ENCODE measurements around the gene HCRTR1. TPM values are rescaled to one million over a fixed set of nuclear protein-coding genes. Genes with fewer than 3 reads are reported as not detected.
"Not testable (repeated sequence)": the region's sequence is repeated elsewhere in the genome, so short reads cannot be mapped to it uniquely, and the experiment has no call there.

HCRTR1 gene
- total and polyA plus RNA-seq, 8 donors: not detected

GRCh38 chr1:31586376-31587327, 30.8 kb upstream of the HCRTR1 start:
- Histone ChIP-seq H3K9me3 (no peaks in the 10 kb centered on the region), H3K4me3 (no peak overlapping the region), H3K4me1 (peaks cover 51 to 81% (median 72%) of the 10 kb centered on the region in 4 donors), H3K27ac (peak overlapping the region in 4 of 5 donors; percentile 79 to 92 (median 84)), H3K27me3 (peaks cover 0 to 6% (median 0%) of the 10 kb centered on the region in 3 donors), H3K36me3 (peaks cover 18 to 44% (median 35%) of the 10 kb centered on the region in 4 donors)
- intact Hi-C loops (cut with DNase I; ENCODE audit: low total_unique reads): no loop called here
- no peak for TF ChIP-seq POLR2AphosphoS5 (IDR thresholded peaks at IDR 0.05)
- TF ChIP-seq POLR2A (IDR thresholded peaks at IDR 0.05): no peak
- TF ChIP-seq EP300 (IDR thresholded peaks at IDR 0.05): no peak
- TF ChIP-seq CTCF (IDR thresholded peaks at IDR 0.05): no peak
- 60 to 87% (median 74%) methylated on average over 20 to 47 of the region's 47 CpGs for WGBS, 5 donors
- DNase-seq: no peak

GRCh38 chr1:31587328-31587699, 30.2 kb upstream of the HCRTR1 start:
- H3K27me3 ChIP-seq; DNase-seq; intact Hi-C loops (cut with DNase I; ENCODE audit: low total_unique reads); H3K9me3 ChIP-seq; H3K4me3 ChIP-seq: not testable (repeated sequence)
- peak overlapping the region in 4 of 5 donors; percentile 79 to 92 (median 84) for H3K27ac ChIP-seq
- peaks cover 18 to 44% (median 35%) of the 10 kb centered on the region in 4 donors for H3K36me3 ChIP-seq
- 90 to 98% (median 93%) methylated on average over 5 of the region's 5 CpGs for WGBS, 5 donors
- H3K4me1 ChIP-seq: peaks cover 51 to 81% (median 65%) of the 10 kb centered on the region in 4 donors

GRCh38 chr1:31587720-31588423, 29.6 kb upstream of the HCRTR1 start:
- Histone ChIP-seq H3K4me3 (peak overlapping the region in 2 of 4 donors; percentile 41 to 50), H3K9me3 (no peaks in the 10 kb centered on the region), H3K4me1 (peaks cover 46 to 75% (median 60%) of the 10 kb centered on the region in 4 donors), H3K27ac (peak overlapping the region; percentile 66 to 92 (median 81)), H3K27me3 (peaks cover 0 to 6% (median under 1%) of the 10 kb centered on the region in 3 donors), H3K36me3 (peaks cover 18 to 42% (median 35%) of the 10 kb centered on the region in 4 donors)
- TF ChIP-seq CTCF (IDR thresholded peaks at IDR 0.05) (peak in 5 of 7 experiments; percentile 39 to 57 (median 49)), POLR2A (IDR thresholded peaks at IDR 0.05) (no peak), EP300 (IDR thresholded peaks at IDR 0.05) (no peak), POLR2AphosphoS5 (IDR thresholded peaks at IDR 0.05) (peak in 2 of 3 donors; percentile 3 to 58)
- 28 to 40% (median 34%) methylated on average over 11 to 14 of the region's 14 CpGs for WGBS, 5 donors
- DNase-seq: peak; percentile 71 to 90
- intact Hi-C loops (cut with DNase I; ENCODE audit: low total_unique reads): no loop called here

GRCh38 chr1:31588751-31589515, 28.6 kb upstream of the HCRTR1 start:
- DNase-seq: peak; percentile 70 to 83
- WGBS, 5 donors: 10 to 18% (median 17%) methylated on average over 24 to 62 of the region's 62 CpGs
- peak in 2 of 3 donors; percentile 13 to 17 for TF ChIP-seq POLR2AphosphoS5 (IDR thresholded peaks at IDR 0.05)
- no peak for TF ChIP-seq POLR2A (IDR thresholded peaks at IDR 0.05)
- TF ChIP-seq CTCF (IDR thresholded peaks at IDR 0.05): no peak
- peaks cover 0 to 6% (median 2%) of the 10 kb centered on the region in 3 donors for H3K27me3 ChIP-seq
- intact Hi-C loops (cut with DNase I; ENCODE audit: low total_unique reads): no loop called here
- peak overlapping the region; percentile 66 to 92 (median 81) for H3K27ac ChIP-seq
- H3K4me3 ChIP-seq: peak overlapping the region; percentile 29 to 50 (median 44)
- peaks cover 35 to 65% (median 49%) of the 10 kb centered on the region in 4 donors for H3K4me1 ChIP-seq
- H3K9me3 ChIP-seq: no peaks in the 10 kb centered on the region
- H3K36me3 ChIP-seq: peaks cover 18 to 32% (median 28%) of the 10 kb centered on the region in 4 donors
